GM12878 (cell line): ENCODE data around the gene PLCB2. TPM values are rescaled to one million over a fixed set of nuclear protein-coding genes. Genes with fewer than 3 reads are reported as not detected.

Experiments used
- ATAC-seq: fragments of 200-7000 bp; cut with Tn5 transposase; 3 replicates; pipeline ENCODE4 v1.9.1; 2020; ENCODE audit warnings: mild to moderate bottlenecking, moderate library complexity
- BruUV-seq: library from RNA; stranded (reverse); fragments of 400-500 nt; replicated peaks from 2 replicates; lab custom pipeline; 2021; lab: Mats Ljungman, UMichigan
- CTCF ChIA-PET: fragments of 300-600 bp; sonication (Branson Sonifier 250); formaldehyde crosslinking; extraction: SDS; loops from one replicate; lab custom pipeline; 2021; ENCODE audit warnings: inconsistent platforms; lab: Yijun Ruan, JAX
- POLR2A ChIA-PET: fragments of 350-600 bp; formaldehyde crosslinking; extraction: SDS; loops from one replicate; lab custom pipeline; 2021; ENCODE audit warnings: inconsistent platforms; lab: Charles Lee
- RAD21 ChIA-PET: fragments of 300-600 bp; sonication (Branson Sonifier 250); formaldehyde crosslinking; loops from one replicate; lab custom pipeline; 2023; ENCODE audit warnings: antibody characterized with exemption; ENCODE audit not compliant: unreplicated experiment; lab: Charles Lee
- SMC1A ChIA-PET: fragments of 300-600 bp; sonication (Branson Sonifier 250); formaldehyde crosslinking; loops from one replicate; lab custom pipeline; 2023; ENCODE audit not compliant: unreplicated experiment, uncharacterized antibody; lab: Charles Lee
- DNase-seq: peaks from one replicate; pipeline ENCODE4 v3.0.0-alpha.2; 2011; ENCODE audit warnings: low read depth, low spot score
- FAIRE-seq: peaks from 3 replicates; lab custom pipeline; 2011; peaks lifted over from hg19 to GRCh38; lab: Jason Lieb, UNC
- H2AFZ ChIP-seq: 2 replicates; pipeline ENCODE4 v1.6.0; 2011; ENCODE audit warnings: low read depth, low read length, control low read depth; ENCODE audit not compliant: control insufficient read depth
- H3K27ac ChIP-seq: 2 replicates; pipeline ENCODE4 v1.5.1; 2011; ENCODE audit warnings: control low read depth; ENCODE audit not compliant: control insufficient read depth, insufficient read depth
- H3K27me3 ChIP-seq, 2 experiments: replicated peaks in 1 of 2; 2 replicates each; pipeline versions ENCODE4 v1.6.0 to v1.6.1; 2011; ENCODE audit warnings: low read length in 1 of 2; ENCODE audit not compliant: control insufficient read depth in 2 of 2, insufficient read depth in 2 of 2
- H3K36me3 ChIP-seq, 2 experiments: 2 replicates each; pipeline ENCODE4 v1.5.1; 2011; ENCODE audit warnings: low read length in 1 of 2; ENCODE audit not compliant: control insufficient read depth in 2 of 2, insufficient read depth in 2 of 2
- H3K4me1 ChIP-seq: 2 replicates; pipeline ENCODE4 v1.6.1; 2011; ENCODE audit warnings: mild to moderate bottlenecking, low read length, moderate library complexity, mixed read lengths; ENCODE audit not compliant: control insufficient read depth, insufficient read depth
- H3K4me2 ChIP-seq: 2 replicates; pipeline ENCODE4 v1.6.0; 2011; ENCODE audit warnings: control low read depth; ENCODE audit not compliant: control insufficient read depth, insufficient read depth
- H3K4me3 ChIP-seq: fragments of 200-600 bp; sonication (generic); 2 replicates; pipeline ENCODE4 v1.5.1; 2016
- H3K79me2 ChIP-seq: 2 replicates; pipeline ENCODE4 v1.6.0; 2011; ENCODE audit warnings: low read length; ENCODE audit not compliant: control insufficient read depth, insufficient read depth
- H3K9ac ChIP-seq: 2 replicates; pipeline ENCODE4 v1.8.0; 2011; ENCODE audit warnings: low read length, control low read depth, mixed read lengths; ENCODE audit not compliant: control insufficient read depth, insufficient read depth
- H3K9me3 ChIP-seq: replicated peaks from 3 replicates; pipeline ENCODE4 v1.5.1; 2011; ENCODE audit warnings: mild to moderate bottlenecking, low read length; ENCODE audit not compliant: control insufficient read depth, insufficient read depth
- H4K20me1 ChIP-seq: 2 replicates; pipeline ENCODE4 v1.6.0; 2011; ENCODE audit not compliant: control insufficient read depth, insufficient read depth
- CHD2 ChIP-seq: IDR thresholded peaks from 2 replicates; pipeline ENCODE4 v1.6.1; 2011; ENCODE audit warnings: low read depth, low read length, improper control_type of control experiment, borderline replicate concordance
- DPF2 ChIP-seq: fragments of 450-650 bp; IDR thresholded peaks from 2 replicates; pipeline ENCODE4 v1.6.1; 2017; ENCODE audit warnings: mild to moderate bottlenecking
- ESRRA ChIP-seq: IDR thresholded peaks from 2 replicates; pipeline ENCODE4 v1.6.1; 2012; ENCODE audit warnings: mild to moderate bottlenecking, low read length, improper control_type of control experiment
- IRF4 ChIP-seq: IDR thresholded peaks from 2 replicates; pipeline ENCODE4 v1.6.1; 2011; ENCODE audit warnings: low read depth, low read length
- RAD21 ChIP-seq: IDR thresholded peaks from 2 replicates; pipeline ENCODE4 v1.6.1; 2011; ENCODE audit warnings: mild to moderate bottlenecking, low read depth, low read length, moderate library complexity; ENCODE audit not compliant: insufficient read depth
- RFX5 ChIP-seq: IDR thresholded peaks from 2 replicates; pipeline ENCODE4 v1.6.1; 2011; ENCODE audit warnings: low read depth, low read length, improper control_type of control experiment
- RUNX3 ChIP-seq: IDR thresholded peaks from 2 replicates; pipeline ENCODE4 v1.6.1; 2012; ENCODE audit warnings: low read length, inconsistent platforms
- SMARCA5 ChIP-seq: fragments of 450-650 bp; IDR thresholded peaks from 2 replicates; pipeline ENCODE4 v1.6.1; 2017; ENCODE audit warnings: mild to moderate bottlenecking
- SRF ChIP-seq, 2 experiments: IDR thresholded peaks; 2 replicates each; pipeline ENCODE4 v1.6.1; 2011; ENCODE audit warnings: low read depth in 2 of 2, low read length in 2 of 2, mild to moderate bottlenecking in 1 of 2, moderate library complexity in 1 of 2
- ZNF217 ChIP-seq: fragments of 450-650 bp; IDR thresholded peaks from 2 replicates; pipeline ENCODE4 v1.6.1; 2017; ENCODE audit warnings: antibody characterized with exemption, mild to moderate bottlenecking
- ZNF622 ChIP-seq: fragments of 450-650 bp; IDR thresholded peaks from 2 replicates; pipeline ENCODE4 v1.6.1; 2017; ENCODE audit warnings: mild to moderate bottlenecking, inconsistent platforms
- ZZZ3 ChIP-seq: IDR thresholded peaks from 2 replicates; pipeline ENCODE4 v1.6.1; 2011; ENCODE audit warnings: low read depth; ENCODE audit not compliant: control insufficient read depth, insufficient read length
- WGBS: methylation state at CpG from one replicate; pipeline ENCODE4 v1.1.6; 2016; ENCODE audit warnings: low lambda C conversion rate; ENCODE audit not compliant: insufficient replicate concordance, insufficient coverage; ENCODE audit errors: missing lambda C conversion rate; 5-methylcytosine and 5-hydroxymethylcytosine counted together
- in situ Hi-C: fragments of 300-500 bp; cut with MboI; formaldehyde crosslinking; loops from 9 replicates; pipeline ENCODE4 v1.14.3; 2018; ENCODE audit warnings: mixed read lengths
- intact Hi-C: fragments of 100-400 bp; cut with micrococcal nuclease; formaldehyde crosslinking; loops from one replicate; pipeline ENCODE4 v1.14.2; 2022; ENCODE audit not compliant: unreplicated experiment
- polyA plus RNA-seq, 11 experiments: library from polyadenylated mRNA; depleted of rRNA in 4 of 11; unstranded in 6 of 11; stranded (reverse) in 5 of 11; fragments of >200 nt; fragmentation: Nextera tagmentation in 4 of 11; fragmentation: Illumina TruSeq in 1 of 11; extraction: Ambion mirVana in 4 of 11; extraction: Trizol in 1 of 11; gene quantifications; 1 replicate in 1 of 11; 2 replicates in 10 of 11; pipeline versions ENCODE4 v1.2.1 to v1.2.3, GENCODE V29; 2011 to 2016; ENCODE audit warnings: inconsistent platforms in 2 of 11, missing spikeins in 2 of 11, low read depth in 1 of 11
- total RNA-seq, 4 experiments: library from RNA; depleted of rRNA in 3 of 4; stranded (reverse); fragments of >200 nt in 3 of 4; fragmentation: Illumina TruSeq in 1 of 4; extraction: Trizol in 1 of 4; gene quantifications; 2 replicates each; pipeline versions ENCODE4 v1.2.1 to v1.2.3, GENCODE V29; 2013 to 2021

Gene PLCB2
- total and polyA plus RNA-seq, 10 of the 15 experiments (the other 5 are each of a cell fraction or from before 2014, with no cell fraction given), result 1.2 to 39.4 (median 10.7) TPM

DNA sequence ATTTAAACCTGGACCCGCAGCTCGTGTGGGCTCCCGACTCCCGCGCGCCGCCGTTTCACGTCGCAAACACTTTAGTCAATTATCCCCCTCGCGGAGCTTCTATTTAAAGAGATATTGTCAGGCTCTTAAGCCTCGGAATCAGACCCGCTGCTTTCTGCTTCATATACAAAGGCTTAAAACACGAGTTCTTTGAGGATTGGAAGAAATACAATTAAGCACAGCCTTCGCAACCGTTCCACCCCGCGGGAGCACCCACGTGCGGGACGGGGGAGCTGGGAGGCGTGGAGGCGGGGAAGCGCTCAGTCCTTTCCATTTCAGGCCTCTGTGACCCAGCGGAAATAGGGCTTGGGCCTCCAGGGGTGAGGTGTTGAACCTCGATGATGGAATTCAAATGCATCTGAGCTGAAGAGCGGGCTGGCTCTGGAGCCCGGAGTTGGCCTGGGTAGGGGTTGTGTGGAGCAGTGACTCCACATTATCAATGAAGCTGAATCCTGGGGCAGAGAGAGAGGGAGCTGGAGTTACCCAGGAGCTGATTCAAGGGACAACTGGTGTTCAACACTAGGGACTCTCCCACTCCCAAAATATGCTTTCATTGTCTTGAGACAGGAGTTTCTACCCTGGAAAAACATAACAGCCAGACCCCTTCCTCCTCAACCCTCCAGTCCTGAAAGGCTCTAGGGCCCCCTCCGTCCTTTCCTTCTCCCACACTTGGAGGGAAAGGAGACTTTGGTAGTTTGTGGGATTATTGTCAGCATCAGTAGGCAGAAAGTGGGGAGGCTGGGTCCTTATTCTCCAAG lies 27.3 kb downstream of the PLCB2 start:
- ATAC-seq (no peak), DNase-seq (no peak), FAIRE-seq (no peak)
- TF ChIP-seq DPF2 (no peak), ZNF217 (no peak), ESRRA (no peak), RAD21 (no peak), CHD2 (no peak), ZZZ3 (no peak), ZNF622 (no peak), RFX5 (no peak), SRF (IDR thresholded peaks at IDR 0.05; ENCODE audit: low read depth in 2 of 2, low read length in 2 of 2) (no peak), SMARCA5 (no peak), RUNX3 (no peak), IRF4 (no peak)
- Histone ChIP-seq H3K4me2 (no peak overlapping the region), H3K79me2 (no peaks in the 10 kb centered on the region), H3K27ac (no peak overlapping the region), H4K20me1 (no peaks in the 10 kb centered on the region; the same call in 1 of the 2 replicates), H3K9me3 (no peaks in the 10 kb centered on the region; the same call in 2 of the 3 replicates), H2AFZ (no peak overlapping the region), H3K36me3 (no peaks in the 10 kb centered on the region), H3K27me3 (peaks cover 4 to 17% of the 10 kb centered on the region in 2 experiments), H3K9ac (no peak overlapping the region), H3K4me1 (peaks cover 11% of the 10 kb centered on the region), H3K4me3 (no peak overlapping the region)
- in situ Hi-C loops (no loop called here), intact Hi-C loops (no loop called here)
- ChIA-PET SMC1A (interaction anchor here (1.4 to 4.8 kb wide), 5 partner anchors 25 to 63 kb away, joined by 7 to 83 read pairs (median 26); partner anchors contain the start of gene PLCB2), POLR2A (no interaction called here), CTCF (interaction anchor here (0.8 to 11.7 kb wide), 17 partner anchors 9 to 241 kb away, joined by 3 to 296 read pairs (median 6); partner anchors contain the start of genes BMF, CCDC9B, INAFM2 and PLCB2), RAD21 (interaction anchor here (0.6 to 5.7 kb wide), 5 partner anchors 29 to 141 kb away, joined by 4 to 93 read pairs (median 5); partner anchors contain the start of genes CCDC9B and PLCB2)
- 80% methylated on average over 30 of the region's 30 CpGs for WGBS
- BruUV-seq, result no TSS peak
